Posterior vena cava (tissue), 2 donors: ENCODE measurements around the gene HPF1. TPM values are rescaled to one million over a fixed set of nuclear protein-coding genes. Genes with fewer than 3 reads are reported as not detected.
"Not testable (repeated sequence)": the region's sequence is repeated elsewhere in the genome, so short reads cannot be mapped to it uniquely, and the experiment has no call there.

Experiments used
- DNase-seq: peaks from one replicate; pipeline ENCODE4 v3.0.0-alpha.2; 2020; ENCODE audit warnings: low spot score
- intact Hi-C, 2 donors: fragments of 100-400 bp; cut with DNase I; formaldehyde crosslinking; loops; one replicate each; pipeline versions ENCODE4 v1.14.1 to v1.14.2; 2022 to 2023
- total RNA-seq, 2 donors: library from RNA; stranded (reverse); fragmentation: NEBNext Ultra II Directional; extraction: Animal tissue kit (Norgen Biotek cat#: 25700); gene quantifications; one replicate each; pipeline ENCODE4 v1.2.1, GENCODE V29; 2021
- donor health status: DM: yes; HTN: yes; CAD: no.
- donor health status: DM: yes; HTN: yes; CAD: no.

HPF1 gene
- total RNA-seq, 2 donors from 2014 or later = 22.3 to 23.0 TPM

- DNase-seq = no peak
- intact Hi-C loops = loop anchor here in 1 of 2 donors (10.0 kb wide), 1 partner anchor 268 kb away; the partner anchor contains the start of gene MFAP3L
Measured at GRCh38 chr4:169756971-169757574, 671 bp downstream of the HPF1 start.

- DNase-seq = no peak
- intact Hi-C loops = no loop called here
Measured at GRCh38 chr4:169745291-169745690, 12.5 kb downstream of the HPF1 start.

GRCh38 chr4:169744601-169745000 lies 13.1 kb downstream of the HPF1 start:
- intact Hi-C loops = no loop called here
- no peak for DNase-seq

GRCh38 chr4:169741569-169741968 lies 16.2 kb downstream of the HPF1 start:
- intact Hi-C loops = no loop called here
- no peak for DNase-seq

GRCh38 chr4:169738604-169739003 lies 19.1 kb downstream of the HPF1 start:
- intact Hi-C loops, DNase-seq: not testable (repeated sequence)

GRCh38 chr4:169730564-169730963 lies 27.2 kb downstream of the HPF1 start:
- intact Hi-C loops = no loop called here
- DNase-seq = no peak

GRCh38 chr4:169727616-169728015 lies 30.1 kb downstream of the HPF1 start:
- intact Hi-C loops = no loop called here
- DNase-seq = no peak

- no peak for DNase-seq
- intact Hi-C loops = no loop called here
Measured at GRCh38 chr4:169724260-169724659, 33.5 kb downstream of the HPF1 start.

- DNase-seq = no peak
- intact Hi-C loops = no loop called here
Measured at GRCh38 chr4:169723207-169723965, 34.4 kb downstream of the HPF1 start.

GRCh38 chr4:169720529-169720928 lies 37.2 kb downstream of the HPF1 start:
- no peak for DNase-seq
- intact Hi-C loops = no loop called here

GRCh38 chr4:169716677-169717076 lies 41.1 kb downstream of the HPF1 start:
- no peak for DNase-seq
- intact Hi-C loops = no loop called here

GRCh38 chr4:169715826-169716225 lies 41.9 kb downstream of the HPF1 start:
- no peak for DNase-seq
- intact Hi-C loops = no loop called here

- no peak for DNase-seq
- intact Hi-C loops = no loop called here
Measured at GRCh38 chr4:169707958-169708643, 49.6 kb downstream of the HPF1 start.

- no peak for DNase-seq
- intact Hi-C loops = no loop called here
Measured at GRCh38 chr4:169698331-169698730, 59.4 kb downstream of the HPF1 start.

- DNase-seq = no peak
- intact Hi-C loops = no loop called here
Measured at GRCh38 chr4:169690787-169691186, 67.0 kb downstream of the HPF1 start.

- no peak for DNase-seq
- intact Hi-C loops = no loop called here
Measured at GRCh38 chr4:169689681-169690080, 68.1 kb downstream of the HPF1 start.

- intact Hi-C loops = loop anchor here in 1 of 2 donors (2.0 kb wide), 1 partner anchor 46 kb away; no protein-coding TSS in a partner anchor
- no peak for DNase-seq
Measured at GRCh38 chr4:169682372-169683047, 75.2 kb downstream of the HPF1 start.
